Measurements from ENCODE around the gene C6orf120.
"Not testable (repeated sequence)": the region's sequence is repeated elsewhere in the genome, so short reads cannot be mapped to it uniquely, and the experiment has no call there.

GRCh38 chr6:169697115-169697514, 4.8 kb upstream of the C6orf120 start:
- TF ChIP-seq POLR2A (IDR thresholded peaks at IDR 0.05; ENCODE audit: low read length); GATA1 (IDR thresholded peaks at IDR 0.05; ENCODE audit: low read depth, low read length): not testable (repeated sequence)

Measured in erythroblast (primary cell).